Neural cell (in vitro differentiated cells): ENCODE results near the gene ADISSP.

Experiments used
- EP300 ChIP-seq: fragments of 450-650 bp; conservative IDR thresholded peaks from 2 replicates; pipeline ENCODE4 v1.6.1; 2014; ENCODE audit warnings: antibody characterized with exemption, mild to moderate bottlenecking, moderate library complexity; ENCODE audit not compliant: poor library complexity, severe bottlenecking
- EZH2 ChIP-seq: fragments of 200-600, 300-800 bp; shearing (Covaris generic), sonication (generic); IDR thresholded peaks from 2 replicates; pipeline ENCODE4 v1.6.1; 2014; ENCODE audit warnings: antibody characterized with exemption, low read length, borderline replicate concordance, mild to moderate bottlenecking; ENCODE audit not compliant: insufficient read depth, poor library complexity, severe bottlenecking
- MXI1 ChIP-seq: fragments of 450-650 bp; conservative IDR thresholded peaks from 2 replicates; pipeline ENCODE4 v1.6.1; 2014; ENCODE audit warnings: antibody characterized with exemption, mild to moderate bottlenecking; ENCODE audit not compliant: poor library complexity, severe bottlenecking
- TAF1 ChIP-seq: IDR thresholded peaks from 2 replicates; pipeline ENCODE4 v1.6.1; 2012; ENCODE audit warnings: low read depth
- TF ChIP-seq, protein P1 (sequence below): fragments of 450-650 bp; IDR thresholded peaks from 2 replicates; pipeline ENCODE4 v1.5.1; 2014; ENCODE audit warnings: antibody characterized with exemption, mild to moderate bottlenecking, moderate library complexity; ENCODE audit not compliant: poor library complexity, severe bottlenecking
- TF ChIP-seq, protein P2 (sequence below): IDR thresholded peaks from 2 replicates; pipeline ENCODE4 v1.6.1; 2012; ENCODE audit warnings: borderline replicate concordance

DNA sequence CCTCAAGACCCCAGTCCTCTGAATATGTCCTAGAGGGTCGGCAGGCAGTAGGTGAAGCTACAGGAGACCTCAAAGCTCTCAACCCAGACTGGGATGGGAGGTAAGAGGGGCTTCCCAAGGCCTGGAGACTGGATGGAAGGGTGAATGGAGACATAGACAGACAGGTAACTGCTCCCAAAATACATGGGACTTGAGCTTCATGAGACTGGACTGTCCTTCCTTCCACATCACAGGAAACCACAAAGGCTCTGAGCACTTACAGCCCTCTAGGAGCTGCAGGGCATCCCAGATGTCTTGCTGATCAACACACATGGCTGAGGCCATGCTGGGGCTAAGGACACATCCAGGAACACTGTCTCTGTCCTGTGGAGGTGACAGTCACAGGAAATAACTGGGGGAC is 23.5 kb downstream of the ADISSP start:
- TF ChIP-seq MXI1 (no peak), TAF1 (no peak), EZH2 (no peak), EP300 (no peak)
- TF ChIP-seq, protein P1, sequence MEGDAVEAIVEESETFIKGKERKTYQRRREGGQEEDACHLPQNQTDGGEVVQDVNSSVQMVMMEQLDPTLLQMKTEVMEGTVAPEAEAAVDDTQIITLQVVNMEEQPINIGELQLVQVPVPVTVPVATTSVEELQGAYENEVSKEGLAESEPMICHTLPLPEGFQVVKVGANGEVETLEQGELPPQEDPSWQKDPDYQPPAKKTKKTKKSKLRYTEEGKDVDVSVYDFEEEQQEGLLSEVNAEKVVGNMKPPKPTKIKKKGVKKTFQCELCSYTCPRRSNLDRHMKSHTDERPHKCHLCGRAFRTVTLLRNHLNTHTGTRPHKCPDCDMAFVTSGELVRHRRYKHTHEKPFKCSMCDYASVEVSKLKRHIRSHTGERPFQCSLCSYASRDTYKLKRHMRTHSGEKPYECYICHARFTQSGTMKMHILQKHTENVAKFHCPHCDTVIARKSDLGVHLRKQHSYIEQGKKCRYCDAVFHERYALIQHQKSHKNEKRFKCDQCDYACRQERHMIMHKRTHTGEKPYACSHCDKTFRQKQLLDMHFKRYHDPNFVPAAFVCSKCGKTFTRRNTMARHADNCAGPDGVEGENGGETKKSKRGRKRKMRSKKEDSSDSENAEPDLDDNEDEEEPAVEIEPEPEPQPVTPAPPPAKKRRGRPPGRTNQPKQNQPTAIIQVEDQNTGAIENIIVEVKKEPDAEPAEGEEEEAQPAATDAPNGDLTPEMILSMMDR = no peak
- TF ChIP-seq, protein P2, sequence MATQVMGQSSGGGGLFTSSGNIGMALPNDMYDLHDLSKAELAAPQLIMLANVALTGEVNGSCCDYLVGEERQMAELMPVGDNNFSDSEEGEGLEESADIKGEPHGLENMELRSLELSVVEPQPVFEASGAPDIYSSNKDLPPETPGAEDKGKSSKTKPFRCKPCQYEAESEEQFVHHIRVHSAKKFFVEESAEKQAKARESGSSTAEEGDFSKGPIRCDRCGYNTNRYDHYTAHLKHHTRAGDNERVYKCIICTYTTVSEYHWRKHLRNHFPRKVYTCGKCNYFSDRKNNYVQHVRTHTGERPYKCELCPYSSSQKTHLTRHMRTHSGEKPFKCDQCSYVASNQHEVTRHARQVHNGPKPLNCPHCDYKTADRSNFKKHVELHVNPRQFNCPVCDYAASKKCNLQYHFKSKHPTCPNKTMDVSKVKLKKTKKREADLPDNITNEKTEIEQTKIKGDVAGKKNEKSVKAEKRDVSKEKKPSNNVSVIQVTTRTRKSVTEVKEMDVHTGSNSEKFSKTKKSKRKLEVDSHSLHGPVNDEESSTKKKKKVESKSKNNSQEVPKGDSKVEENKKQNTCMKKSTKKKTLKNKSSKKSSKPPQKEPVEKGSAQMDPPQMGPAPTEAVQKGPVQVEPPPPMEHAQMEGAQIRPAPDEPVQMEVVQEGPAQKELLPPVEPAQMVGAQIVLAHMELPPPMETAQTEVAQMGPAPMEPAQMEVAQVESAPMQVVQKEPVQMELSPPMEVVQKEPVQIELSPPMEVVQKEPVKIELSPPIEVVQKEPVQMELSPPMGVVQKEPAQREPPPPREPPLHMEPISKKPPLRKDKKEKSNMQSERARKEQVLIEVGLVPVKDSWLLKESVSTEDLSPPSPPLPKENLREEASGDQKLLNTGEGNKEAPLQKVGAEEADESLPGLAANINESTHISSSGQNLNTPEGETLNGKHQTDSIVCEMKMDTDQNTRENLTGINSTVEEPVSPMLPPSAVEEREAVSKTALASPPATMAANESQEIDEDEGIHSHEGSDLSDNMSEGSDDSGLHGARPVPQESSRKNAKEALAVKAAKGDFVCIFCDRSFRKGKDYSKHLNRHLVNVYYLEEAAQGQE = no peak
